Lower leg skin (tissue), 3 donors: ENCODE measurements around the gene AOPEP.

Source experiments
- POLR2A ChIP-seq, 2 donors: fragments of 450-650 bp; IDR thresholded peaks; one replicate each; pipeline ENCODE4 v1.6.1; 2016 to 2017; ENCODE audit warnings: antibody characterized with exemption in 2 of 2, mild to moderate bottlenecking in 1 of 2, moderate library complexity in 1 of 2
- TF ChIP-seq, protein P1 (sequence below), 3 donors: fragments of 450-650 bp; IDR thresholded peaks; one replicate each; pipeline ENCODE4 v1.5.1; 2016; ENCODE audit warnings: antibody characterized with exemption in 3 of 3, mild to moderate bottlenecking in 3 of 3, moderate library complexity in 2 of 3

DNA sequence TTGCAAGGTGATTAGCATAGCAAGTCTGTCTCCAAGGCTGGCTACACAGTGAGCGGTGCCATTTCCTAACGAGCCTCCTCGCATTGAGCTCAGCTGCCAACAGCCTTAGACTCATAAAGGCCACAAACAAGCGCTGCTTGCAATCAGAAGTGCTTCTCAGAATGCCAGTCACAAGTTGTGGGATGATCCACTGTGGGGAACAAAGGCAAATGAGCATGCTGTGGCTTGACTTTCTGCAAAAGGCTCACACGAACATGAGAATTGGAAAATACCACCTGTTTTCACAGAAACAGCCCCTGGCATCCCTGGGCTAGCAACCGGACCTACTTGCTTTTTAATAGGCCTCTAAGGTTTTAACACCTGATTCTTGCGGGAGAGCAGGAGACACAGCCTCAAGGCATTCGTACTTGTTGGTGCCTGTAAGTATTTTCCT, 375.5 kb downstream of the AOPEP start:
- TF ChIP-seq, protein P1, sequence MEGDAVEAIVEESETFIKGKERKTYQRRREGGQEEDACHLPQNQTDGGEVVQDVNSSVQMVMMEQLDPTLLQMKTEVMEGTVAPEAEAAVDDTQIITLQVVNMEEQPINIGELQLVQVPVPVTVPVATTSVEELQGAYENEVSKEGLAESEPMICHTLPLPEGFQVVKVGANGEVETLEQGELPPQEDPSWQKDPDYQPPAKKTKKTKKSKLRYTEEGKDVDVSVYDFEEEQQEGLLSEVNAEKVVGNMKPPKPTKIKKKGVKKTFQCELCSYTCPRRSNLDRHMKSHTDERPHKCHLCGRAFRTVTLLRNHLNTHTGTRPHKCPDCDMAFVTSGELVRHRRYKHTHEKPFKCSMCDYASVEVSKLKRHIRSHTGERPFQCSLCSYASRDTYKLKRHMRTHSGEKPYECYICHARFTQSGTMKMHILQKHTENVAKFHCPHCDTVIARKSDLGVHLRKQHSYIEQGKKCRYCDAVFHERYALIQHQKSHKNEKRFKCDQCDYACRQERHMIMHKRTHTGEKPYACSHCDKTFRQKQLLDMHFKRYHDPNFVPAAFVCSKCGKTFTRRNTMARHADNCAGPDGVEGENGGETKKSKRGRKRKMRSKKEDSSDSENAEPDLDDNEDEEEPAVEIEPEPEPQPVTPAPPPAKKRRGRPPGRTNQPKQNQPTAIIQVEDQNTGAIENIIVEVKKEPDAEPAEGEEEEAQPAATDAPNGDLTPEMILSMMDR (IDR thresholded peaks at IDR 0.05) = no peak
- no peak for TF ChIP-seq POLR2A (IDR thresholded peaks at IDR 0.05)
